ENCODE measurements around the gene TUBA1A. TPM values are rescaled to one million over a fixed set of nuclear protein-coding genes. Genes with fewer than 3 reads are reported as not detected.

TUBA1A gene
- total RNA-seq, 2 donors from 2014 or later: 81.6 to 253 TPM

DNA sequence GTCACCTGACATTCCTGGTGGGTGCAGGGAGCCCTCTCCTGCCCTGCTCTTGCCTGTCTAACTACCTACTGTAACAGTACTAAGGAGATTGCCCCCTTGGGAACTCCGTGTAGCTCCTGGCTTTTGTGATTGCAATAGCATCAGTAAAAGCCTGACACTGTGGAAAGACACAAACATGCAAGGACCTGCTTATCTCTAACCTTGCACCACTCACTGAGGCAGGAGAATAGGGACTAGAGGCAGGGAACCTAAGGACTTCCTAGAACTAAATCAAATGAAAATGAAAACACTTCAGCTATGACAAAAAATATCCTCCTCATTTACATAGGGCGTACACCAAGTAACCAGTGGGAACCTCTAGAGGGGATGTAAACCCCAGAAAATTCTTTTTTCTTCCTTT is 28.5 kb downstream of the TUBA1A start:
- H3K4me3 ChIP-seq: no peak overlapping the region
- TF ChIP-seq CTCF (IDR thresholded peaks at IDR 0.05) (no peak), POLR2AphosphoS5 (IDR thresholded peaks at IDR 0.05) (no peak), POLR2A (IDR thresholded peaks at IDR 0.05) (no peak)
- intact Hi-C loops (cut with DNase I): no loop called here
- no peak overlapping the region for H3K27ac ChIP-seq
- no peaks in the 10 kb centered on the region for H3K36me3 ChIP-seq
- DNase-seq (ENCODE audit: low spot score): no peak
- H3K9me3 ChIP-seq: no peaks in the 10 kb centered on the region
- 66% methylated on average over 2 of the region's 2 CpGs for WGBS
- H3K4me1 ChIP-seq (replicated peaks): no peaks in the 10 kb centered on the region
- no peaks in the 10 kb centered on the region for H3K27me3 ChIP-seq (replicated peaks; ENCODE audit: insufficient read depth)

GRCh38 chr12:49154221-49154620 is 34.7 kb downstream of the TUBA1A start:
- no peak for DNase-seq (ENCODE audit: low spot score)
- Histone ChIP-seq H3K9me3 (no peaks in the 10 kb centered on the region), H3K36me3 (no peaks in the 10 kb centered on the region), H3K27me3 (replicated peaks; ENCODE audit: insufficient read depth) (no peaks in the 10 kb centered on the region), H3K4me1 (replicated peaks) (no peaks in the 10 kb centered on the region), H3K27ac (no peak overlapping the region), H3K4me3 (no peak overlapping the region)
- intact Hi-C loops (cut with DNase I): no loop called here
- TF ChIP-seq POLR2A (IDR thresholded peaks at IDR 0.05) (no peak), POLR2AphosphoS5 (IDR thresholded peaks at IDR 0.05) (no peak), CTCF (IDR thresholded peaks at IDR 0.05) (no peak)
- 88% methylated on average over 3 of the region's 3 CpGs for WGBS

GRCh38 chr12:49147384-49147783 is 41.5 kb downstream of the TUBA1A start:
- Histone ChIP-seq H3K4me1 (replicated peaks) (no peaks in the 10 kb centered on the region), H3K36me3 (no peaks in the 10 kb centered on the region), H3K27ac (no peak overlapping the region), H3K9me3 (no peaks in the 10 kb centered on the region), H3K27me3 (replicated peaks; ENCODE audit: insufficient read depth) (no peaks in the 10 kb centered on the region), H3K4me3 (no peak overlapping the region)
- intact Hi-C loops (cut with DNase I): no loop called here
- TF ChIP-seq POLR2AphosphoS5 (IDR thresholded peaks at IDR 0.05): no peak
- no peak for TF ChIP-seq CTCF (IDR thresholded peaks at IDR 0.05)
- no peak for TF ChIP-seq POLR2A (IDR thresholded peaks at IDR 0.05)
- no peak for DNase-seq (ENCODE audit: low spot score)
- 97% methylated on average over 2 of the region's 2 CpGs for WGBS

DNA sequence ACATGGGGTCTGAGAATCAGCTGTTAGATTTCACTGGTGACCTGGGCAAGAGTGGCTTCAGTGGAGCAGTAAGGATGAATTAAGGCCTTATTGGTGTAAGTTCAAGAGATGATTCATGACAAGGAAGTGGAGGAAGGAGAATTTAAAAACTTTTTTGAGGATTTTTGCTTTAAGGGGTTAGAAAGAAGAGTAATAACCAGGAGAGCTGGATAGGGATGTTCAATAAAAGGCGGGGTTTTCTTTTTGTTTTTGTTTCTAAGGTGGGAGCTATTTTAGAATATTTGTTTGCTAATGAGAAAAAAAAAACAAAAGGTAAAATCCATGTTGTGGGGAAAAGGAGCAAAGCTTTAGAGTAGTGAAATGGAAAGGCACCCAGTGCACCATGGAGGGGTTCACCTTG is 42.5 kb downstream of the TUBA1A start:
- intact Hi-C loops (cut with DNase I): no loop called here
- WGBS: 97% methylated on average over 1 of the region's 1 CpG
- Histone ChIP-seq H3K9me3 (no peaks in the 10 kb centered on the region), H3K4me3 (no peak overlapping the region), H3K27ac (no peak overlapping the region), H3K36me3 (no peaks in the 10 kb centered on the region), H3K4me1 (replicated peaks) (no peaks in the 10 kb centered on the region), H3K27me3 (replicated peaks; ENCODE audit: insufficient read depth) (no peaks in the 10 kb centered on the region)
- no peak for DNase-seq (ENCODE audit: low spot score)
- no peak for TF ChIP-seq CTCF (IDR thresholded peaks at IDR 0.05)
- no peak for TF ChIP-seq POLR2AphosphoS5 (IDR thresholded peaks at IDR 0.05)
- TF ChIP-seq POLR2A (IDR thresholded peaks at IDR 0.05): no peak

GRCh38 chr12:49144384-49144783 is 44.5 kb downstream of the TUBA1A start:
- Histone ChIP-seq H3K36me3 (no peaks in the 10 kb centered on the region), H3K27me3 (replicated peaks; ENCODE audit: insufficient read depth) (no peaks in the 10 kb centered on the region), H3K4me3 (no peak overlapping the region), H3K9me3 (no peaks in the 10 kb centered on the region), H3K4me1 (replicated peaks) (no peaks in the 10 kb centered on the region), H3K27ac (no peak overlapping the region)
- 90% methylated on average over 2 of the region's 2 CpGs for WGBS
- intact Hi-C loops (cut with DNase I): no loop called here
- DNase-seq (ENCODE audit: low spot score): no peak
- no peak for TF ChIP-seq POLR2A (IDR thresholded peaks at IDR 0.05)
- no peak for TF ChIP-seq CTCF (IDR thresholded peaks at IDR 0.05)
- no peak for TF ChIP-seq POLR2AphosphoS5 (IDR thresholded peaks at IDR 0.05)
